HG03354 (cell line): Measurements from ENCODE around the gene SAMD14.

Experiments
- ATAC-seq: cut with Tn5 transposase; IDR thresholded peaks from one replicate; pipeline ENCODE4 v1.9.1; 2021; ENCODE audit warnings: mild to moderate bottlenecking; ENCODE audit not compliant: unreplicated experiment, poor library complexity, severe bottlenecking

Gene SAMD14

DNA sequence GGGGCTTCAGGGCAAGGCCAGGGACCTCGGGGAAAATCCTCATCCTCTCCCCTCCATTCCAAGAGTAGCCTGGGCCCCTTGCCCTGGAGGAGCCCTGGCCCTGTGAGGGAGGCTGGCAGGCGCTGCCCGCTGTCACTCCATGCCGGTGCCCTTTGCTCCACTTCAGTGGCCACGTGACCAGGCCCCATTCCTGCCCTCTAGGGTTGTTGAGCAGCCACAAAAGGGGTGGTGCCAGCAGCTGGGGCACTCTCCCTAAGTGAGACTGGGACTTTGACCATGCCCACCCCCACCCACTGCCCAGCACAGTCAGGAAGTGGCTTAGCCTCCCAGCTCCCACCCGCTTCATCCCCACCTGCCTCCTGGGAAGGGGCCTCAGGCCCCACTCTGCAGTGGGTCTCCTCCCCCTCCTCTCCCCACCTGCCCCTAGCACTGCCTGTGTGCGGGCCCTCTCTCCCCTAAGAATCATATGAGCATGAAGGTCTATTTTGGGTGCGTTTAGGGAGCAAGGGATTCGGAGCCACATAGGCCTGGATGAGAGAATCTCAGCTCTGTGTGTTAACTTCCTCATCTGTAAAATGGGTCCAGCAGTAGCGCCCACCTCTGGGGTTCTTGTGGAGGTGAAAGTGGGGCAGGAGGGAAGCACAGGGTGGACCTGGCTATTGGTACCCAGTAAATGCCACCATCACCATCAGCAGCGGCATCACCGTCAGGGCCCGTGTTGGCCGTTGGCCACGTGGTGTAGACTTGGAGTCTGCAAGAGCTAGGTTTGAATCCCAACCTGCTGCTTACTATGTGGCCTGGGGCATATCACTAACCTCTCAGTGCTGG, 27.6 kb downstream of the SAMD14 start:
- ATAC-seq, result no peak

DNA sequence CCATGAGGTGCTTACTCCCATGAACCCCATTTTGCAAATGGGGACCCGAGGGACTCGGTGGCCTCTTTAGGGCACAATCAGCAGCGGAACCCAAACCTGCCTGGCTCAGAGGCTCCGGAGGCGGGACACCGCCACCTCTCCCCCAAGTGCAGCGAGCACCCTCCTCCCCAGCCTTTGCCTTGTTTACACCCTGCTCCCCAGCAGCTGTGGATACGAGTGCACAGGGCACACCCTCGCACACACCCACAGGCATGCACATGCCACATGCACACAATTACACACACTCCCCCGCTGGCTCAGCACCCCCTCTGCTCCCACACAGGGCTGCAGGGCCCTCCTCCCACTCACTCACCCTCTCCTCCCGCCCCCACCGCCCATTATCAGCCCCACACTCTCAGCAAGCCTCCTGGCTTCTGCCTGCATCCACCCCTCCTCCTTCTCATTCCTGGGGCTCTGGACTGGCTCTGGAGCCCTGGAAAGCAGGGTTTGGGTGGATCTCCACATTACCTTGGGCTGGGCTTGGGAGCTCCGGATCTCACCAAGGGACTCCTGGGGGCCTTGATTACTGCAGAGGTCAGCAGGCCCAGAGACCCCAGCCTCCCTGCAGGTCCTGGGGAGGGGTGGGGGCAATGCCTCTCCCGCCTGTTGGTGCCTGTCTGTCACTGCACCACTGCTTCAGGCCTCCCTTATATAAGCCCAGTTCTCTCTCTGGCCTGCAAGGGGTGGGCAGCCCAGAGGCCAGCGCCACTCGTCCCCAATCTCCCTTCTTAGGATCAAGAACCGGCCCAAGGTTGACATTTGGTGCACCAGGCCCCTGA, 28.4 kb downstream of the SAMD14 start:
- ATAC-seq, result no peak

DNA sequence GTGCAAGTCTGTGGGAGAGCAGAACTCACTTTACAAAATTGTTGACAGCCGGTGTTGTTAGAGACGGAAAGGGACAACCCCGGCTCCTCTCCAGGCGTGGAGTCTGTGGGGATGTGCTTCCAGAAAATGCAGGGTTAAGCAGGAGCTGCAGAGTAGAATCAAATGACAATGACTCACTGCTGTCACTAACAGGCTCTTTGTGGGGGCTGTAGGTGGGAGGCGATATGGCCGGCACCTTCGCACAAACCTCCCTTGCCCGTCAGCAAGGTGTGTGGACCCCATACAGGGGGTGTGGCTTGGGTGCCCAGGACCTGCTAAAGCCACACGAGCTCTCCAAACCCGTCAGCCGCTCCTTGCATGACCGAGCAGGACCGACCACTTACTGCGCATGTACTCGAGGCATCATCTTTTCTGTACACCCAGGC, 29.0 kb downstream of the SAMD14 start:
- no peak for ATAC-seq

DNA sequence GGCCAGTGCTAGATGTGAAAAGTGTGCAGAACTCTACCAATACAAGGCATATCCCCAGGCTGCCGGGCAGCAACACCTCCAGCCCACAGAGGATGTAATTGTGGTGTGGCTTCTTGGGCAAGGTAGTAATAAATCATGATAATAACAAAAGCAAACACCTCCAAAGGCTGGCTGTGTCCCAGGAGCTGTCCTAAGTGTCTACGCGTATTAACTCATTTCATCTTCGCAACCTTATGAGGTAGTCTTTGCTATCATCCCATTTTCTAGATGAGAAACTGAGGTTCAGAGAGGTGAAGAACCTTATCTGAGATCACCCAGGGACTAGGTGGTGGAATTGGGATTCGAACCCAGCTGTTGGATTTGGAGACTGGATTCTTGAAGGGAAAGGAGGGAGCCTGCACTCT, 29.5 kb downstream of the SAMD14 start:
- no peak for ATAC-seq

DNA sequence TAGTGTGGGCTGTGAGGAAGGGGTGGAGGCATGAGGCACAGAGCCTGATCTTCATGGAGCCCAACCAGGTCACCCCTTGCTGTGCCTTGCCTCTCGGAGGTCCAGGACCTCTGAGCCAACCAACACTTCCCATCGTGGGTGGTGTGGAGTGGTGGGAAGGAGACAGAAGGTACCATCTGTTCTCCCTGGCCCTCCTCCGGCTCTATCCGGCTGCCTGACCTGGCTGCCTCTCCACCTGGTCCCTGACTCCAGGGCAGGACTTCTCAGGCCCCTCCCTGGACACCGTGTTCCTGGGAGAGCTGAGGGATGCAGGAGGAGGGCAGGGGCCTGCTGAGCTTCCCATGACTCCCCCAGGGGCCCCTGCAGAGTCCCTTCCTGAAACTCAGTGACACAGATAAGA, 31.0 kb downstream of the SAMD14 start:
- no peak for ATAC-seq

DNA sequence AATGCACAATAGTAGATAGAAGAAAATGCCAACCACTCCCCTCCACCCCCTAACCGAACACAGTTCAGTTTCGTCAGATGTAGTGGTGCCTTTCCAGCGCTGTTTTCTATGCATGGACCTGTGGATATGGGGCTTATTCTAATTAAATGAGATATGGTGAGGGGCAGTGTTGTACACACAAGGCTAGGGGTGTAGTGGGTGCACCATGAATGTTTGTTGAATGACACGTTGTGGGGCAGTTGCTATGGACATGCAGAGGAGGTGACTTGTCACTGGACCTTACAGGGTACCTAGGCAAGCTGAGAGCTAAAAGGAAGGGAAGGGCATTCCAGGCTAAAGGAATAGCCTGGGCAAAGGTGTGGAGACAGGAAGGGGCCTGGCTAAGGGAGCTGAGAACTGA, 31.4 kb downstream of the SAMD14 start:
- ATAC-seq, result no peak

DNA sequence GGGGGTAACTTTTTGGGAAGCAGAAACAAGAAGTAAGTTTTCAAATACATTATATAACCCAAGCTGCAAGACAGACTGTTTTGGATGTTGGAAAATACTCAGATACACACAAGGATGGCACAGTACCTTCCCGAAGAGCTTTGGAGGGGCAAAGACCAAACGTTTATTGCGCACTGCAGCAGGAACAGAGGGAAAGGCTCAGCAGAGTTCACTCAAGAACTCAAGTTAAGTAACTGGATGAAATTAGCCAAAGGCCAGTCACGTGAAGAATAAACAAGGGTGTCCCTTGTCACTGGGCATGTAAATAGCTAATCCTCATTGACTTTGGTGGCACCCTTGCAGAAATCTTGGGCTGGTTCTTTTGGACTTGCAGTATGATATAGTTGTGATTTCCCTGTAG, 32.0 kb downstream of the SAMD14 start:
- ATAC-seq, result no peak

DNA sequence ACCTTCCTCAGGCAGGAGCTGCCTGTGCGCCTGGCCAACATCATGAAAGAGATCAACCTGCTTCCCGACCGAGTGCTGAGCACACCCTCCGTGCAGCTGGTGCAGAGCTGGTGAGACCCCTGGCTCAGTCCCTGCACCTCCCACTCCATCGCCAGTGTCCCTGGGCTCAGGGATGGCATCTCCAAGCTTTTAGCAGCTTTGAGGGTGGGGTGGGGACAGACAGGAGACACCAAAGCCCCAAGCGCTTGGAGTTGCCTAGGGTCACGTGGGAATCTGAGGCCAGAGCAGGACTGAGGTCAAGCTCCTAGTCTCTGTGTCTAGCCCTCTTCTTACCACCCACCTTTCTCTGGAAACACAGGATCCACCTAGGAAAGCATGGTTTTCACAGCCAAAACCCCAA, 32.5 kb downstream of the SAMD14 start:
- no peak for ATAC-seq

DNA sequence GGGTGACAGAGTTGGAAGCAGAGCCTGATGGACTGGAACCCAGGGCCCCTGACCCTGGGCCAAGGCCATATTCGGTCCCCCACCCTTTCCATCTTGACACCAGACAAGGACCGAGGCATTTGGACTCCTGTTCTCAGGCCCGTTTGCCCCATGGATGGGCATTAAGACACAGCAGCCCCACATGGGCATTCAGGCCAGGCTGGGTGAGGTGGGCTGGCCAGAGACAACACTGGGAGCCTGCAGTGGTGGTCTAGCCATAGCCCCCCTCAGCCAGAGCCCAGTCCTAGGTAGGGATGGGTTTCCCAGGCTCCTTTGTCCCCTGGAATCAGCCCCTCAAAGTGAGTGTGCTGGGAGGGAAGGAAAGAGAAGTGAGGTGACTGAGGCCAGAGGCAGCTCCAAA, 33.2 kb downstream of the SAMD14 start:
- ATAC-seq, result no peak

DNA sequence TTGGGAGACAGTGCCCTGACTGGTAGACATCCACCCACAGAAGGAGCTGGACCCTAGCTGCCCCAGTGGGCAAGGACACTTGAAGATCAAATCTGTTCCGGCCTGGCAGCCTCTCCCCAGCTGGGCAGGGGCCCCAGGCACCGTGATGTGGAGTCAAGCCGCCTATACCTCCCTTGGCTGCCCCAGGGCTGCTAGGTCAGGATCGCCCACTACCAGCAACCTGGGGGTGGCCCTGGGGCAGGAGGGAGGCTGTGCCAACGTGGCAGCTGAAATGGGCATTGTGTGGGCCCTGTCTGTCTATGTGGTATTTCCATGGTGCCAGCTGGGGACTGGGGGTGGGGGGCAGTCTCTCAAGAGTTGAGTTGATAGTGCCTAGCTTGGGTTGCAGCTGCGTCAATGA, 33.9 kb downstream of the SAMD14 start:
- no peak for ATAC-seq

DNA sequence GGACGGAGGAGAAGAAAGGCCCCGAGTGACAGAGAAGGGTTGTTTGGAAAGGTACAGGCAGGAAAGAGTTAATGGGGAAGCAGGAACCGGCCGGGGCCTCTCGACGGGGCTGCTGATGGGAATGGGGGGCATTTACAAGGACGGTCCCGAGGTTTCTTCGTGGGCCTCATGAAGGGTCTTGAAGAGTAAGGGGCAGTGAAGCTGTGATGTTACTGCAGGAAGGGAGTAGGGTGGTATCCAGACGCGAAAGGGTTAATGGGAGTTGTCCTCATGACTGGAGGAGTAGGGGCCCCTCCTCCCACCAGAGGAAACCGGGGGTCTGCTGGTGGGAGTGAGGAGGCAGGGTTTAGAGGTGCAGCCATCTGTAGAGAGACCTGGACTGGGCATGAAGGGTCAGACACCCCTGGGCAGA, 34.3 kb downstream of the SAMD14 start:
- no peak for ATAC-seq

DNA sequence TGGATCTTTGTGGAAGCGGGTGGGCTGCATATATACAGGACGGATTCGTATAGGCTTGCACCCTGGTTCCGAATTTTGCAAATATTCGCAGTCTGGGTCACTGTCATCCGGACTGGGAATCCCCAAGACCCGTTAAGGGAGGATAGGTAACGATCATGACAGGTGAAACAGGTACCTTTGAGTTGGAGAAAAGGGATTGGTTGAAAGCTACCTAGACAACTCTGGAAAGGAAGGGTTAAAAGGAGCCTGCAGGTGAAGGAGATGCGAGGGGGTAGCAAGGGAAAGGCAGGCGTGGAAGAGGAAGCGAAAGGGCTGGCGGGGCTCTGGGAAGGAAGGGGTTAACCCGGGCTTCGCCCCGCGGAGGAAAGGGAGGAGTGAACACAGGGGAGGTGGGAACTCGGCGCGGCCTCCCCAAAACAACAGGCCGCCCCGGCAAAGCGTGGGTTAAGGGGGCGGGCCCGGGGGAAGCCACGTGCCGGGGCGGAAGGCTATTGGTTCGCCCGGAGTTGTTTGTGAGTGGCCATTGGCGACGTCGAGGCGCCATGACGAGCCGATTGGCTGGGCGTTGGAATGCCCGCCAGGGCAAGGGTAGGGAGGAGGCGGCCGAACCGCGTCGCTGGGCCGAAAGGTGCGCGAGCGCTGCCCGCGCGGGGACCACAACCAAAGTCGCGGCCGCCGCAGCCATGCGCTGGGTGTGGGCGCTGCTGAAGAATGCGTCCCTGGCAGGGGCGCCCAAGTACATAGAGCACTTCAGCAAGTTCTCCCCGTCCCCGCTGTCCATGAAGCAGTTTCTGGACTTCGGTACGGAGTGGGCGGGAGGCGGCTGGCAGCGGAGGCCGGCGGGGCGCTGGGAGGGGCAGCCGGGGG, 35.0 kb downstream of the SAMD14 start, which contains the start of gene PDK2:
Gene PDK2, plus strand, starts transcription at position 599 of the 867 bp plus-strand sequence. Its CDS starts 85 bp downstream, at position 684.
- ATAC-seq, result peak; percentile 89

DNA sequence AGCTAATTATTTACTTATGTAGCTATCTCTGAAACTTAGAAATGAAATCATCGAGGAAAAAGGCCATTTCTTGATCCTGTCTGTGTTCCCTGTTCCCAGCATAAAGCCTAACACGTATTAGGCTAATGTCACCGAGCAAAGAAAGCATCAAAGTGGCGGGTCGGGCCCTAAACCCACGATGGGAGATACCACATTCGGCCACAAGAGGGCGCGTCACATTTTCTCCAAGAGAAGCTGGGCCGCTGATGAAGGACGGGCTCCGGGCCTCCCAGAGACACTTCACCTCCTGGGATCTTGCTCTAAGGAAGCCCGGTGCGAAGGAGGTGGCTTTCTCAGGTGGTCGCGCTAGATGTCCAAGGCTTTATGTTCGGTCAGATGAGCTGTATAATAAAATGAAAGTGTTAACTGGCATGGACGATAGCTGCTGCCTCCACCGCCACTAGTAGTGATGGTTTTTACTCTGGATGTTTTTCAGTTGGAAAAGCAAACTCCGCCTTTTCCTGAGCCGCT, 35.7 kb downstream of the SAMD14 start:
- ATAC-seq, result peak; percentile 42

DNA sequence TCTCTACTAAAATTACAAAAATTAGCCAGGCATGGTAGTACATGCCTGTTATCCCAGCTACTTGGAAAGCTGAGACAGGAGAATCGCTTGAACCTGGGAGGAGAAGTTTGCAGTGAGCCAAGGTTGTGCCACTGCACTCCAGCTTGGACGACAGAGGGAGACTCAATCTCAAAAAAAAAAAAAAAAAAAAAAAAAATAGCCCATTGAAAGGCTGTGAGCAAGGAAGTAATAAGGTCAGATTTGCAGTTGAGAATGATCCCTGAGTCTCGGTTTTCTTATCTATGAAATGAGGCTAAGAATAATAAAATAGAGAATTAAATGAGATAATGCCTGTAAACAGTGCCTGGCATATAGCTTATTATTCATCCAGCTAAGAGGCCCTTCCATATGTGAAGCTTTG, 36.2 kb downstream of the SAMD14 start:
- no peak for ATAC-seq

DNA sequence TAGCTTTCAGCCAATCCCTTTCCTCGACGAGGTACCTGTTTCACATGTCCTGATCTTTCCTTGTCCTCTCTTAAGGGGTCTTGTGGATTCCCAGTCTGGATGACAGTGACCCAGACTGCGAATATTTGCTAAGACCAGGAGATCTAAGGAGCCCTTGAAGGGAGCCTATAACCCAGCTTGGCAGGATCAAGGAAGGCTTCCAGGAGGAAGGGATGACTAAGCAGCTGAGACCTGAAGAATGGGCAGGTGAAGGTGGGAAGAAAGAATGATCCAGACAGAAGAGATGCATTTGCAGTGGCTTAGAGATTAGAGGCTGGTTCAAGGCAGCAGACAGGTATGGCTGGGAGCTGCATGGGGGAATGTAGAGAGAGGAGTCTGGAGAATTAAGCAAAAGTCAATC, 36.7 kb downstream of the SAMD14 start:
- no peak for ATAC-seq

DNA sequence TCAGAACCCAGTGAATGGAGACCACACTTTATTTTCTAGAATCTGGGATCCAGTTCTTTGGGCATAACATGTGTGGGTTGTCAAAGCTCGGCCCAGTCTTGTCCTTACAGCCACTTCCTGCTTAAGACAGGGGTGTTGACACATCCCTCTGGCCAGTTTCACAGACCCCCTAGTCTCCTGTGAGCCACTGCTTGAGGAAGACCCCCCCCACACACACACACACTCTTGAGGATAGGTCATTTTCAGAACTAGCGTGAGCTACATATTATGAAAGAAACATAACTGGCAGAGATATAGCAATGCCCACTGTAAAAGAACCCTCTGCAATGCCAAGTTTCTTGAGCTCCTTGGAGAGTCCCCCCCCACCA, 38.1 kb downstream of the SAMD14 start:
- no peak for ATAC-seq

DNA sequence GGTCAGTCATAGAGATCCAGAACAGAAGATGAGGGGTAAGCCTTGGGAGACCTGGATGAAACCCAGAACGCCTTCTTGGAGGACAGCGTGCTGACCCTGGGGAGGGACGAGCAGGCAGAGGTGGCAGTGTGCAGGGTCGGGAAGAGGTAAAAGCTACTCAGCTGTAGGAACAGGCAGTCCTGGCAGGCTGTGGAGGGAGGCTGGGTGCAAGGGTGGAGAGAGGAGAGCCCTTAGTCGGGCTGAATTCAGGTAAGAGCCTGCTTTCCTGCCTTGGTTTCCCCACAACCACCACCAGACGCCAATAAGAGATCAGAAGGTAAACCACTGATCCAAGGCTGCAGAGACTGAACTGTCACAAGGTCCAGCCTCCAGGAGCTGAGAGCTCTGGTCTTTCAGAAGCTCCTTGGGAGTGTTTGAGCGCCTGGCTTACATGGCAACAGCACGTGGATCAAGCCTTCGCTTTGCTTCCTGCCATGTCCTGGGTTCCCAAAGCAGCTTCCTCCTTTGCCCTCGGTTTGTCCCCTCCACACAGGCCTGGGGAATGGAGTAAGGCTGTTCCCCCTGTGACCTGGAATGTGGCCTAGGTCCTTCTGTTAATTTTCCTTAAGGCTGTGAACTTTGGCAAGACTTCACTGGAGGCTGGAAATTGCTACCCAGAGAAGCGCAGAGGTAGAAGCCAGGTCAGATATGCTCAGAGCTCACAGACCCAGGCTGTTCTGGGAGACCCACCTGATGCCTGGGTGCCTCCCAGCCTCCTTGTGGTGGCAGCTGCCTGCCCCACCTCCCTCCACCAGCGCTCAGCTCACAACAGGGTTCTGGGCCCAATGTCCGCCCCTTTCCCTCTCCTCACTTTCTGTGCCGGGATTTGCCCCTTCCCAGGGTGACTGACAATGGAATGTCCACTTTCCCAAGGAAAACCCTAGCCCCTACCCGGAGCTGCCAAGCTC, 38.7 kb downstream of the SAMD14 start:
- ATAC-seq, result no peak

DNA sequence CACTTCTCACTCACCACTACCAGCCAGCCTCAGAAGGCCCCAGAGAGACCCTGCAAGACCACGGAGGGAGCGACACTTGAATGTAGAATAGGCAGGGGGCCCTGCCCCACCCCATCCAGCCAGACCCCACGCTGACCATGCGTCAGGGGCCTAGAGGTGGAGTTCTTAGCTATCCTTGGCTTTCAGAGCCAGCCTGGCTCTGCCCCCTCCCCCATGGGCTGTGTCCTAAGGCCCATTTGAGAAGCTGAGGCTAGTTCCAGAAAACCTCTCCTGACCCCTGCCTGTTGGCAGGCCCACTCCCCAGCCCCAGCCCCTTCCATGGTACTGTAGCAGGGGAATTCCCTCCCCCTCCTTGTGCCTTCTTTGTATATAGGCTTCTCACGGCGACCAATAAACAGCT, 39.9 kb downstream of the SAMD14 start:
- ATAC-seq, result no peak
